NCI-H446 treated with DMSO at 0.1 percent for 48 hours (cell line): ENCODE results near the gene SAYSD1.

Experiments used
- DNase-seq: peaks from one replicate; lab custom pipeline; 2025; lab: John Stamatoyannopoulos, UW

SAYSD1 gene

DNA sequence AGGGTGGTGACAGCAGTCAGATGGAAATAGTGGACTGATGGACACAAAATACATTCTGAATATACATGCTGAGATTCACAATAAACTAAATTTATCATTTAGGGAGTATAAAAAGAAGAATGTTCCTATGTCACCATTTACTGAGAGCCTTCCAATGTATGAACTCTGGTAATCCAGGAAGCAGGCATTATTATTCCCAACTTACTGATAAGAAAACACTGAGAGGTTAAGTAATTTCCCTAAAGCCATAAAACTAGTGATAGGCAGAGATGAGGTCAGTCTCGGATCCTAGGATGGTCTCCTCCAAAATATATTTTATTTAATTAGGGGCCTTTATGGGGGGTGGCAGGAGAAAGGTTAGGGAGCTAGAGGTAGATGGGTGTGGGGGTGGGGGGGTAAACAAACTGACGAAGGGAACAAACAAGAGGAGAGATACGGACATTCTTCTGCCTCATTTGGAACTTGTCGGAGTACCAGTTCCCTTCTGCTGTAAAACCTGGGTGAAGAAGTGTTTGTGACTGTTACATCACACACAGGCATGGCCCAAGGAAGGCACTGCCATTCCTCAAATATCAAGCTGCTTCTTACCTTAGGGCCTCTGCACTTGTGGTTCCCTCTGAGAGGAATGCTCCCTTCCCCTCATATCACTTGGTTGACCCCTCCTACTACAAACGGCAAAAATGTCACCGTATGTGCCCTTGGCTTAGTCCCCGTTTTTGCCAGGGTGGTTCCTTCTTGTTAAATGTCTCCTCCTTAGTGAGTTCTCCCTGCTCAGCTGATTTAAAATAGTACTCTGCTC lies 6.7 kb downstream of the SAYSD1 start:
- DNase-seq: no peak

DNA sequence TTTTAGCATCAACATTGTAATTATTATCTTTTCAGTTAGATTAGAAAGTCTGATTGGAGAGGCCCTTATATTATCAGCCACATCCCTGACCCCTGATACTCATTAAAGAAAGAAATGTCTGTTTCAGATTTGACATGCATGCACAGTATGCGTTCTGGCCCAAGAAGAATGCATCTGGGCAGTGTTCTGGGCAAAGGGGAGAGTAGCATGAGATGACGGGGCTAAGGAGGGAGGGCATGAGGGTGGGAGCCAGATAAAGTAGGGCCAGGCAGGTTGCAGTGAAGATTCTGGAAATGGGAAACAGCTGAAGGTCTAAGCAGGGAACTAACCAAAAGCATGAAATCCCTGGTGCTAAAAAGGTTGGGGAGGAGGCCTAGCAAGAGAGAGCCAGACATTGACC lies 7.3 kb downstream of the SAYSD1 start:
- no peak for DNase-seq

DNA sequence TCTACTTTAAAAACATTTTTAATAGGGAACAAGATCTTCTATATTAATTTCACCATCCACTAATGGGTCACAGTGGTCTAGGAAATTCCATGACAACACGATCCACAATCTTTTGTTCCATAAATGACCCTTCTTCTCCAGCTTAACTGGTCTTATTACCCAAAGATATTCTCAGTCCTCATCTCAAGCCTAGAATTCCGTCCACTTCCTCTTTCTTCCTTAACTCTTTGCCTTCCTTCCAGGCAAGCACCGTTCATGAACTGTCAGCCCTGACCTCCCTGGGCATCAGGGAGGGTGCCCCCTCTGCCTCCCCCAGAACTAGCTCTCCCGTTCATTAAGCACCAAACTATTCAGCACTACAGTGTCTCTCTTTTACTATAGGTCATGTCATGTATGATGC lies 8.0 kb downstream of the SAYSD1 start:
- no peak for DNase-seq

DNA sequence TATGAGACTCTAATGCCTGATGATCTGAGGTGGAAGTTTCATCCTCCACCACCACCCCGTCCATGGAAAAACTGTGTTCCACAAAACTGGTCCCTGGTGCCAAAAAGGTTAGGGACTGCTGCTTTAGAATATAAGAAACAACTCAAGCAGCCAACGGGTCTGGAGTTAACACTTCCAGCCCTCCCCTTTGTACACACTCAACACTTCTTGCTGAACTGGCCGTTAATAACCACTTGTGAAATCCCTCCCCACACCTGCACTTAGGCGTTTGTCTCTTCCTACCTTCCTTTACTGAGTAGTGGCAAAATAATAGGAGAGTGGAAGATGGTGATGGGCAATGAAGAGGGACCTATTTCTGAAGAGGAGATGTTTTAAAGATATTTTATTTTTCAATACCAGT lies 10.5 kb downstream of the SAYSD1 start:
- DNase-seq: no peak

DNA sequence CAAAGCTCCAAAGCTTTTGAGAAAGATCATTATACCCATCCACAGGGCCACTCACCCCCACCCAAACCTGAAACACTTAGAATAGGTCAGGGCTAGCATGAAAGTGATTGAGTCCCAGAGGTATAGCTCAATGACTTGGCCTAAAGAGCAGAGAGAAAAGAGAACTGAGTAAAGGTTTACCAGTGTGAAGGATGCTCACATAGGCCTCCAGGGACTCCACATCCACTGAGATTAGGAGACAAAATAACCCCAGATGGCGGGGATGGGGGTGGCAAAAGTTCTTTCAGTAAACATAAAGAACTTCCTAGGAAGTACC lies 12.2 kb downstream of the SAYSD1 start:
- DNase-seq: no peak

DNA sequence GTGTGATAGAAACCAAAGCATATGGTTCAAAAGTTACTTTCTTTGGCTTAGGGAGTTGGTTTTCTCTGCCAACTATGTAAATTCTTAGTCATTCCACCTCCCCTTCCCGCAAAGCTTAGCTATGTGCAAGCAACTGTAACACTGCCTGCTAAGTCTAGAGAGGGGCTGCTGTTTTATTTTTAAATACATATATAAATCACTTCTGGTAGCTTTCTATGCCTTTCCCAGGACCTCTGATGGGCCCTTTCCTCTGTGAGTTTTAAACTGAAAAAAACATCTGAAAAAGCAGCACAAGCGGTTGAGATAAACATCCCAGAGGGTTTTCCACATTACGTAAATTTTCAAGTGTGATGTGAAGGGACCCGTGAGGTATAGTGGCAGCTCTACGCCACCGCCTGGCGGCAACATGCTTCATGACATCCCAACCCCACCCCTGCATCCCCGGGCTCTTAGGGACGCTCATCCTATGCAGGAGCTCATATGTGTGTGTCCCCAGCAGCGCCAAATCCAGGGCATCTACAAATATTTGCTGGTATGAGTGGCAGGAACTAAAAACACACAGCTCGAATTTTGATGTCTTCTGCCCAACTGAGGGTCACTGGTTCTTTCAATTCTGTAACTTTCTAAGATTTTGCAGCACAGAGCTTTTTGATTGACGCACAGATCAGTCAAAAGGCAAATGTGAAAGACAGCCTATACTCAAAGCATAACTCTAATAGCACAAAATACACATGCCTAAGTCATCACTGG lies 12.7 kb downstream of the SAYSD1 start:
- no peak for DNase-seq

DNA sequence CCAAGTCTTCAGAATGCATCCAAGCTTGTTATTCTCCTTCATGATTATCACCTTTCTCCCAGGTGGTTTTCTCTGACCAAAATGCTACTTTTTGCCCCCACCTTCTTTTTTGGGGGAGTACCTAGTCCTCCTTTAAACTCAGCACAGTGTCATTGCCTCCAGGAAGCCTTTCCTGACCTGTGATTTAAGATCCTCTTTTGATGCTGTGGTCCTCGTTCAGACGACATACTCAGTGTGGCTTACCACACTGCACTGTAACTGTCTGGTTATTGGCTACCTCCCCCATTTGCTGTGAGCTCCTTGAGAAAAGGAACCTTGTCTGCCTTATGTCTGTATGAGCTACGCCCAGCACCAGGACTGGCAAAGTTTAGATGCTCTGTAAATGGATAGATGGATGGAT lies 14.6 kb downstream of the SAYSD1 start:
- DNase-seq: no peak

DNA sequence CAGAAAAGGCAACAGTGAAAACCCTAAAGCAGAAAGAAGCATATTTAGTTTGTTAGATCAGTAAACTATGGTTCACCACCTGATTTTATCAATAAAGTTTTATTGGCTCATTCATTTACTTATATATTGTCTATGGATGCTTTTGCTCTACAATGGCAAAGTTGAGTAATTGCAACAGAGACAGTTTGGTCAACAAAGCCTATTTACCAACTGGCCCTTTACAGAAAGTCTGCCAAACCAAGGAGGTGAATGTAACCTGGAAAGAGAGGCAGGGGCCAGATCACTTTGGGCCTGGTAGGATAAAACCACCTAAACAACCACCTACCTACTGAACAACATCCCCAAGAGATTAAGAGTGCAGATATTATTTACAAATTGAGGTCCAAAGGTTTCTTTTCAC lies 19.4 kb downstream of the SAYSD1 start:
- DNase-seq: no peak

DNA sequence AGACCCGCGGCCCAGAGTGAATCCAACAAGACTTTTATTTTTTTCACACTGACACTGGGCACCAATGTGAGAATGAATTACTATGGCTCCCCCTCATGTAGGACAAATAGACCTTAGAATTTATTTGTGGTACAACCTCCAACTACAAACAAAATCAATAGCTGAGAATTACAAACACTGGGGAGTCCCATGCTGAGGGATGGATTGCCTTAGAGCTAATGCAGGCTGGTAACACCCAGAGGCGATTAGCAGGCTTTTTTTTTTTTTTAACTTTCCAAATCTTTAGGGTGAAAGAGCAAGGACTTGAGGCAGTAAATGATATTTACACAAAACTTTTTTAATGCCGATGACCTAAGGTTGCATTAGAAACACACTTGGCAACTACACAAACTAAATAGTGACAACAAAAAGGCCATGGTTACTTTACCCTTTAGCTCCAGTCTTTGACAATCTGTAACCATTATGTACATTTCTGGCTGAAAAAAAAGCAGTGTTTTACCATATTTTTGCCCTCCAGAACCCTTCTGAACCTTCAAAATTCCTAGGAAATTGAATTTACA lies 21.8 kb downstream of the SAYSD1 start:
- DNase-seq: no peak

DNA sequence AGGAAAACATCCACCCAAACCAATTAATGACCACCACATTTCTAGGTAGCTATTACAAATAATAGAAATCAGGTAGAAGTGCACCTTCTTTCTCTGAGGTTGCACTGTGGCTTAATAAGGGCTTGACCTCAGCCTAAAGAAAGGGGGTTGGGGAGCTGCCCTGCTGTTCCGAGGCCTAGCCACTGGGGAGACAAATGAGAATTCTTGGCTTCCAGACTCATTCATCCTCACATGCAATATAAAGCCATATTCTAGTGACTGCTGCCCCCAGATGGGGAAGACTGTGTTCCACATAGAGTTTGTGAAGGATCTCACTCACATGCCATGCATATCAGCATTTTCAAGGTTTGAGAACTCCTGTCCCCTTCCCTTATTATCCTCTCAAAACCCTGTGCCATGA lies 22.9 kb downstream of the SAYSD1 start:
- peak; percentile 3 for DNase-seq

DNA sequence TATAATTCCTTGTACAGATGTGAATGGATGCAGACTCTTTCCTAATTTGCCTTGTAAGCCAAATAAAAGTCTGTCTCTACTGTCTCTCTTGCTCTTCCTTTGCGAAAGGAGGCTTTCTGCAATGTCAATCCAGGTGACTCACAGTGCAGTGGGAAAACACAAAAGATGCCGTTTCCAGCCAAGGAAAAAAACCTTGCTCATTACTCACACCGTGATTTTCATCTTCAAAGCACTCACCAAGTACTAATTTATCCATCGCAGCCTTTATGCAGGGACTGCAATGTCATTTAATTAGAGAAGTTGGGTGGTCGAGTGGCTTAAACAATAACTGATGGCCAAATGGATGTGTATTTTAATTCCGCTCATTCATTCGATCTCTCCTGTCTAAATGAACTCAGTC lies 23.8 kb downstream of the SAYSD1 start:
- no peak for DNase-seq

DNA sequence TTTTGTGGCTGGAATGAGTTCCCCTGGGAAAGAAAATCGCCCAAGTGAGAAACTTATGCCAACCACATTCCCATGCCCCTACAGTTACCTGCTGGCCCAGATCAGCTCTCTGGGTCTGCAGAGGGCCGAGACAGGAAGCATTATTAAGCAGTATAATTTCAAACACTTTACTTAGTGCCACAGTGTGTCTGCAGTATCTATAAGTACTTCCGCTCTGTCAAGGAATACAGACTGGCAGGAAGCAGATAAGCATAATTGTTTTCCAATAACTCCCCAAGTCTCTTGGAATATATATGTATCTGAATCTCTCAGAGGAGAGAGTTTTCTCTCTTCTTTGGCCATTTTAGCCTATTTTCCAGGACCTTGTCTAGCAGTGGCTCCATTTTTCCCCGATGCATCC lies 24.9 kb downstream of the SAYSD1 start:
- DNase-seq: no peak

DNA sequence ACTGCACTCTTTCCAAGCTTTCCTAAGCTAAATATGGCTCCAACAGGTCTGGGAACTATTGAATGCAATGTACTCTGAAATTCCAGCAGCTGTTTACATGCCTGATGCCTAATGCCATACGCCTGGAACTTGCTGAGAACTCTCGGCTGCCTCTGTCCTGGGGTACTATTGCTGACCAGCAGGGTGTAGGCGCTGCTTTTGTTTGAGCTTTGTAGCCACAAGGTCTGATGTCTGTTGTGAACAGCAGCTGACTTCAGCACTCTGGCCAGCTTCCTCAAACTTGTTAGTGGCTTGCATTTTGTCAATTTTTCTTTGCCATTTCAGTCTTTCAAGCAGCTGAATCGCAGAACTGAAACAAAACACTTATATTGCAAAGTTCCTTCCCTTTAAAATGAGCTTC lies 26.7 kb downstream of the SAYSD1 start:
- no peak for DNase-seq

DNA sequence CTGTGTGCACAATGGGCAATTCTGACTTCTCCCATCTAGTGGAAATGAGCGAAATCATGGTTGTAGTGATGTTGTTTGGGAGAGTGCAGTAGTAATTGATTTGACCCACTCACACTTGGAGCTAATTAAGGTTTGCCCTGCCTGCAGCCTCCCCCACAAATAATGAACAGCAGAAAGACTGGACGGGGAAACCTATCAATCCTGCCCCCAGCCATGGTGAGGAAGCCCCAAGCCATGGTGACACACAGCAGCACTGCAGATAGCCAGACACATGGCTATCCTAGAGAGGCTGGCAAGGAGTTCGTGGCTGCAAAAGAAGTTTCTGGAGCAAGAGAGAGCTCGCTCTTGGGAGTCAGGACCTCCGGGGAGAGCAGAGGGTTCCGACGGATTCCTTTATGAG lies 27.8 kb downstream of the SAYSD1 start:
- no peak for DNase-seq

DNA sequence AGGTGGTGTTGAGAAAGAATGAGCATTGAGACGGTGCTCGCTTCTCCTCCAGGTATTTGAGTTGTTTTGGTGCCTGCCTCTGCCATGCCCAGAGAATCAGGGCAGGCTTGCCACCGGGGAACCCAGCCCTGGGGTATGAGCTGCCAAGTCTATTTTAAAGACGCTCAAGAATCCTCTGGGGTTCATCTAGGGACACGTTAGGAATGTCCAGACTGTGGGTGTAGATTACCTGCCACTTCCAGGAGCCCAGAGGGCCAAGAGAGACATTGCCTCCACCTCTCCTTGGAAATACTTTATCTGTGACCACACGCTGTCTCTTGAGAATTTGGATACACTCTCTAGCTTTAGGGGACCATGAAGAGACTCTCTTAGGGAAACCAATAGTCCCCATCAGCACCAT lies 28.3 kb downstream of the SAYSD1 start:
- no peak for DNase-seq

DNA sequence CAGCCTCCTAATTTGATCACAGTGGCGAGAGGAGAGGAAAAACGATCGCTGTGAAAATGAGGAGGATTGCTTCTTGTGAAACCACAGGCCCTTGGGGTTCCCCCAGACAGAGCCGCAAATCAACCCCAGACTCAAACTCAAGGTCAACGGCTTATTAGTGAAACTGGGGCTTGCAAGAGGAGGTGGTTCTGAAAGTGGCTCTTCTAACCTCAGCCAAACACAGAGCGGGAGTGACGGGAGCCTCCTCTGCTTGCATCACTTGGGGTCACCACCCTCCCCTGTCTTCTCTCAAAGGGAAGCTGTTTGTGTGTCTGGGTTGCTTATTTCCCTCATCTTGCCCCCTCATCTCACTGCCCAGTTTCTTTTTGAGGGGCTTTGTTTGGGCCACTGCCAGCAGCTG lies 28.7 kb downstream of the SAYSD1 start:
- no peak for DNase-seq

DNA sequence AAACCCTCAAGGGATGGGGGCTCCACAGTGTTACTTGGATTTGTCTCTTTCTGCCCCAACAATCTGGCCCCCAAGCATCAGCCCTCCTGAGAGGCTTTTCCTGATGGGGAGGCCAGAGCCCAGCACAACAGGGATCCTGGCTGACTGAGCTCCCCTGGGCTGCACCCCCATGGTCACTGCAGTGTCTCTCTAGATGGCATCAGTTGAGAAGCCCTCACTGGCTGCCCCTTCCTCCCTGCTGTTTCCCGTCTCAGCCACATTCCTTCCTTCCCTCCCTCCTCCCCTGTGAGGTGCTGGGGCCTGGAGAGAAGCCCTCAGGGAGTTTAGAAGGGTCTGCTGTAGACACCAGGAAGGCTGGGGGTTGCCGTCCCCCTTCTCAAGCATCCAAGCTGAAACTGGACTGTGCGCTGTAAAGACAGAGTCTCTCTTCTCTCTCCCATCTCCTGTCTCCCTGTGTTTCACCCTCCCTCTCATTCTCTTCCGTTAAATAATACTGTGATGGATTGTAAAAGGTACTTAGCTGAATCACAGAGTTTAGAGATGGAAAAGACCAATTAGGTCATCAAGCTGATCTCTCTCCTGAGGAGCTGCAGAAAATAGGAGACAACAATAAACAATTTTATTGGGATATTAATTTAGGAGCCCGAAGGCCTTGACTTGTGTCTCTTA lies 29.7 kb downstream of the SAYSD1 start:
- DNase-seq: no peak

DNA sequence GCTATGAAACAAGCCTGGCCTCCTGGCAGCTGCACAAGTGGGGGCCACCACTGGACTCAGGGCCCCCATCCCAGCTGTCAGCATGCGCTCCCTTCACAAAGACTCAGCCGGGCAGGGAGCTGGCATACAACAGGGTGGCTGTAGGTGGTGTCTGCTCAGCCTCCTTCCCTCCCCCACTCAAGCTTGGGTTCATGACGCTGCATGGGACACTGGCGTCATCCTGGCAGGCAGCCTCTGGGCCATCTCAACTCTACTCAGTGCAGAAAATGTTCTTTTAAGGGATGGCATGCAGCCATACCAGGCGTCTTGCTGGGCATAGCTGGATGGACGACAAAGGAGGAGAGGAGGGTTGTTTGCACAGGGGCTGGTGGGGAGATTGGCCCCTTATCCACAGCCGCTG lies 30.5 kb downstream of the SAYSD1 start:
- peak; percentile 68 for DNase-seq

DNA sequence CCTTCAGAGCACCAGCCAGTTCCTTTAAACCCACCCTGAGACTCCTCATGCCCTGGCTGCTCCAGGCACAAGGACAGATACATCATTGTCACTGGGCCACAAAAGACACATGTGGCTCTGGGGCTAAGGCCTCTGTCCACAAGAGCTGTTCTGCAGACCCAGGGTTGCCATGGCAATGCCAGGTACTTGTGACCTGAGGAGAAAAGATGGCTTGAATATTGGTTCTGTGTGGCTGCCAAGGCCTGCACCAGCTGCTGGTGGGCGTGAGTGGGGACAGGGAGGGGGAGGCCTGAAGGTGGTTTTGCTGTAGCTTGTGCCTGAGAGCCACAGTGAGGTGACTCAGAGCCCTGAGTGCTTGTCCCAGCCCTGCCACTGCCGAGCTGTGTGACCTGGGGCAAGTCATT lies 31.8 kb downstream of the SAYSD1 start:
- DNase-seq: no peak

DNA sequence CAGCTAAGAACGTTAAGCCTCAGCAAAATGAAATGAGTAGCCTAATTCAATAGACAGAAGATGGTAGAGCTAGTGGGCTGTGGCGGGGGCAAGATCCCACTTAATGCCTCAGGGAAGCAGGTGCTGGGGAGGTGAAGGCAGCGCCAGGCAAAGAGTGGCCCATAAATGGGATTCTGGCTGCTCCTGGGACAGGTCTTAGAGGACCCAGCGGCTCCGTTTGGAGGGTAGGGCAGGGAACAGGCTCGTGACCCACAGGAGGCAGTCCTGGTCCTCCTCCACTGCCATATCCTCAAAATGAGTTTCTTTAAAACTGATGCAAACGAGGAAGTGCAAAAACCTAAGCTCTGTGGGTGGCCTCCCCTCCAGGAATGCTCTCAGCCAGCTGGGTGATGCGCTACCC lies 32.7 kb downstream of the SAYSD1 start:
- DNase-seq: no peak

DNA sequence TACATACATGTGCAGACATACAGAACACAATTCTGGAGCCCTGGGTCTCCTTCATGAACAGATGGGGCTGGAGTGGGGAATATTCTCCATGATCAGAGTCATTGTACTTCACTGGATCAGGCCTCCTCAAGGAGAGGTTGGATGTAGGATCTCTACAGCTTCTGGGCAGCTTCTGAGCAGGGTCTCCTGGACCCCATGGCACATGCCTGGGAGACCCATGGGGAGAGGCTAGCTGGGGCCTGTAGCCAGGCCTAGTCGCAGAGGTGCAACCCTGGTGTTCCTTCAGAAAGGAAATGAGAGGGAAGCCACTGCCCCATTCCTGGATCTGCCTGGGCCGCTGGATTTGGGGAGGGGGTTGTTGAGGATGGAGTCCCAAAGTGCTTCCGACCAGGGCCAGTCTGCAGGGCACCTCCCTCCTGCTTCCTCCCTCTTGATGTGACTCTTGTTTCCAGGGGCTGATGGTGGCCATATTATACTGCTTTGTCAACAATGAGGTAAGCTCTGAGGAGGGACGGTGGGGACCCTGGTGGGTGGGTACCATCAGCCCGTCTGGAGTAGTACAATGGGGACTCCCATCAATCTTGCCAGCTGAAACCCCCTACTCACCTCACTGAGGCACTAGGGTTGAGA lies 34.6 kb downstream of the SAYSD1 start:
- no peak for DNase-seq
